ENCODE data around the gene SEPTIN12.
A peak's percentile ranks its signal among the peaks of the same experiment; 100 is the strongest.

SEPTIN12 gene

GRCh38 chr16:4733747-4734062, 54.4 kb downstream of the SEPTIN12 start:
- H3K27me3 ChIP-seq (ENCODE audit: control insufficient read depth in 2 of 2, insufficient read depth in 2 of 2, low read length in 2 of 2): no peaks in the 10 kb centered on the region
- H3K9me3 ChIP-seq (ENCODE audit: control insufficient read depth in 2 of 2, low read length in 2 of 2): no peaks in the 10 kb centered on the region
- H3K4me1 ChIP-seq (ENCODE audit: control insufficient read depth in 2 of 2, insufficient read depth in 2 of 2, low read length in 2 of 2): peaks cover 6 to 9% of the 10 kb centered on the region in 2 donors
- H3K36me3 ChIP-seq (ENCODE audit: control insufficient read depth in 2 of 2, insufficient read depth in 2 of 2, low read length in 2 of 2): peaks cover 12 to 22% of the 10 kb centered on the region in 2 donors
- peak overlapping the region; percentile 81 to 88 for H3K4me3 ChIP-seq (ENCODE audit: low read length in 2 of 2)
- H3K9ac ChIP-seq (ENCODE audit: low read depth in 1 of 2, low read length in 2 of 2): peak overlapping the region; percentile 61 to 64
- H3K27ac ChIP-seq (ENCODE audit: low read depth in 2 of 2, low read length in 2 of 2): peak overlapping the region; percentile 81 to 83

DNA sequence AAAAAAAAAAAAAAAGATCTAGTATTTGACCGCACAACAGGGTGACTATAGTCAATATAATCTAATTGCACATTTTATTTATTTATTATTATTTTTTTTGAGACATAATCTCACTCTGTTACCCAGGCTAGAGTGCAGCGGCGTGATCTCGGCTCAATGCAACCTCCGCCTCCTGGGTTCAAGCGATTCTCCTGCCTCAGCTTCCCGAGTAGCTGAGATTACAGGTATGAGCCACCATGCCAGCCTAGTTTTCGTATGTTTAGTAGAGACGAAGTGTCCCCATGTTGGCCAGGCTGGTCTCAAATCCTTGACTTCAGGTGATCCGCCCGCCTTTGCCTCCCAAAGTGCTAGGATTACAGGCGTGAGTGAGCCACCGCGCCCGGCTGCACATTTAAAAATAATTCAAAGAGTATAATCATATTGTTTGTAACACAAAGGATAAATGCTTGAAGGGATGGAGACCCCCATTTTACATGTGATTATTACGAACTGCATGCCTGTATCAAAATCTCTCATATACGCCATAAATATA, 54.9 kb downstream of the SEPTIN12 start:
- Histone ChIP-seq H3K36me3 (ENCODE audit: control insufficient read depth in 2 of 2, insufficient read depth in 2 of 2, low read length in 2 of 2) (peaks cover 12 to 24% of the 10 kb centered on the region in 2 donors), H3K9ac (ENCODE audit: low read depth in 1 of 2, low read length in 2 of 2) (peak overlapping the region in 1 of 2 donors; percentile 64), H3K27ac (ENCODE audit: low read depth in 2 of 2, low read length in 2 of 2) (no peak overlapping the region), H3K4me1 (ENCODE audit: control insufficient read depth in 2 of 2, insufficient read depth in 2 of 2, low read length in 2 of 2) (peaks cover 6 to 9% of the 10 kb centered on the region in 2 donors), H3K4me3 (ENCODE audit: low read length in 2 of 2) (peak overlapping the region; percentile 81 to 88), H3K27me3 (ENCODE audit: control insufficient read depth in 2 of 2, insufficient read depth in 2 of 2, low read length in 2 of 2) (no peaks in the 10 kb centered on the region), H3K9me3 (ENCODE audit: control insufficient read depth in 2 of 2, low read length in 2 of 2) (no peaks in the 10 kb centered on the region)

DNA sequence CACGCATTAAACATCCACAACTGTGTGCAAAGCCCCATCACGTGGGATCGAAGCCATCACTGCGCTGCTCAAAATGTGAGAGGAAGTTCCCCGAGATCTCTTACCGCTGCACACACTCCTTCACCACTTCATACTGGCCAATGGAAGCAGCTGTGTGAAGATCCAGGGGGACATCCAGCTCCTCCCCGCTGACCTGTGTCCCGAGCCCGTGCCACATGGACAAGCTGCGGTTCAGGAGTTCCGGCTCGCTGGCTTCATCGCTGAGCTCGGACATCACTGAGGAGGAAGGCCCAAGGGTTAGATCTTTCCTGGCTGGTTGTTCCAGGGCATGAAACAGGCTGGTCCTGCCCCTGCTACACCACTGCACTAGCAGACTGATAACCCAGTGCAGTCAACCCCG, 58.3 kb downstream of the SEPTIN12 start:
- Histone ChIP-seq H3K4me1 (ENCODE audit: control insufficient read depth in 2 of 2, insufficient read depth in 2 of 2, low read length in 2 of 2) (peaks cover under 1 to 4% of the 10 kb centered on the region in 2 donors), H3K27ac (ENCODE audit: low read depth in 2 of 2, low read length in 2 of 2) (no peak overlapping the region)

GRCh38 chr16:4728676-4729075, 59.5 kb downstream of the SEPTIN12 start:
- no peak overlapping the region for H3K9ac ChIP-seq (ENCODE audit: low read depth in 1 of 2, low read length in 2 of 2)
- no peak overlapping the region for H3K27ac ChIP-seq (ENCODE audit: low read depth in 2 of 2, low read length in 2 of 2)
- peaks cover 0 to 3% of the 10 kb centered on the region in 2 donors for H3K4me1 ChIP-seq (ENCODE audit: control insufficient read depth in 2 of 2, insufficient read depth in 2 of 2, low read length in 2 of 2)
- H3K4me3 ChIP-seq (ENCODE audit: low read length in 2 of 2): no peak overlapping the region
- no peaks in the 10 kb centered on the region for H3K27me3 ChIP-seq (ENCODE audit: control insufficient read depth in 2 of 2, insufficient read depth in 2 of 2, low read length in 2 of 2)
- H3K36me3 ChIP-seq (ENCODE audit: control insufficient read depth in 2 of 2, insufficient read depth in 2 of 2, low read length in 2 of 2): peaks cover 29 to 53% of the 10 kb centered on the region in 2 donors
- no peaks in the 10 kb centered on the region for H3K9me3 ChIP-seq (ENCODE audit: control insufficient read depth in 2 of 2, low read length in 2 of 2)

More for the DNA sequence above, 58.3 kb downstream of the SEPTIN12 start:
- H3K36me3 ChIP-seq (ENCODE audit: control insufficient read depth in 2 of 2, insufficient read depth in 2 of 2, low read length in 2 of 2): peaks cover 25 to 45% of the 10 kb centered on the region in 2 donors
- H3K9me3 ChIP-seq (ENCODE audit: control insufficient read depth in 2 of 2, low read length in 2 of 2): no peaks in the 10 kb centered on the region
- H3K27me3 ChIP-seq (ENCODE audit: control insufficient read depth in 2 of 2, insufficient read depth in 2 of 2, low read length in 2 of 2): no peaks in the 10 kb centered on the region
- no peak overlapping the region for H3K9ac ChIP-seq (ENCODE audit: low read depth in 1 of 2, low read length in 2 of 2)
- no peak overlapping the region for H3K4me3 ChIP-seq (ENCODE audit: low read length in 2 of 2)
